ENCODE measurements around the gene SCAMP5.

SCAMP5 gene

DNA sequence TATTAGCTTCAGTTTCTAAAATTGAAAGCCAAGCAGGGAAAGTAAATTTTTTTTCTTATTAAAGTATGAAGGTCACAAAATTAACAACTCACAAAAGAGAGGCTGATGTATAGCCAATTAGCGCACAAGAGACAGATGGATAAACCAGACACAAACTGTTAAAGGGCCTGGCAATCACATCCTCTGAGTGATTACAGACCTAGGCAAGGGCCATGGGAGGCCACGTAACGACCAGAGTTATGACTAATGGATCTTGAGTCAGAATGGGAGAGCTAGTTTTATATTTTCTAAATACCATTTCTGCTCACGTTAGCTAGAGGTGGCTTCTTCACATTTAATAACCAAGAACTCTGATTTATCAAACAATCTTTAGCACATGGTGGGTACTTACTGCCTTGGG, 17.8 kb upstream of the SCAMP5 start:
- no peak for DNase-seq

- DNase-seq, result no peak
These were observed 17.3 kb upstream of the SCAMP5 start for GRCh38 chr15:74978077-74978476.

DNA sequence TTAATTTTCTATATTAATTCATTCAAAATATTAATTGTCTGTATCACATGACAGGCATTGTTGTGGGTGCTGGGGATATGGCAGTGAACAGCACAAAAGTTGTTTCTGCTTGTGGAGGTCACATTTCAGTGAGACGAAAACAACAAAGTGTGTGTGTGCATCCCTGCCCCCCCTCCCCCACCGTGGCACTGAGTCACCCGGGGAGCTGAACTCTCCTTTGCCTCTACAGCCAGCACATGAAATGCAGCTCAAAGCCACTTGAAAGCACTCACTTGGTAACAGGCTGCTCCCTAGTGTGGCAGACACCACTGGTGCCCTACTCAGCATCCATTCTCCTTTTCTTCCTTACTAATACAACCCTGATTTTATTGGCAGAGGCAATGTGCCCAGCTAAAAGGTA, 16.9 kb upstream of the SCAMP5 start:
- DNase-seq, result no peak

GRCh38 chr15:74982183-74982582, 13.2 kb upstream of the SCAMP5 start:
- DNase-seq, result no peak

DNA sequence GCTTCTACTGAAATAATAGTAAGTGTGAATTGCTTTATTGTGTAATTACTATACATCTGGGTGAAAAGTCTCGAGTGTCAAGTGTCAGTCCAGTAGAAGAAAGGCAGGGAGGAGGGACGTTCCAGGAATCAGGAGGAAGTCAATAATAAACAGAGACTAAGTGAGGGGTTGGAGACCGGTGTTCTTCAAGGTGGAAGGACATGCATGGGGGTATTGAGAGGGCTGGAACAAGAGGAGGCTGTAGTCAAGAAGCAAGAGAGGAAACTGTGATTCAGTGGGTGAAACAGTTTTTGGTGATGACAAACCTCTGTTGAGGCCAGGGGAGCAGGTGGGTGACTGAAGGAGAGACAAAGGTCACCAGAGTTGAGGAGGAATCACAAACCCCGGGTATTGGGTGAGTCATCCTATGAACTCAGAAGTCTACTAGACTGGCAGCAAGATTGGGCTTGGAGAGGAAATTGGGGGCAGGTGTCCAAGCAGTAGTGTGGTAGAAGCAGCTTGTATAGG, 11.6 kb upstream of the SCAMP5 start:
- DNase-seq, result no peak

DNA sequence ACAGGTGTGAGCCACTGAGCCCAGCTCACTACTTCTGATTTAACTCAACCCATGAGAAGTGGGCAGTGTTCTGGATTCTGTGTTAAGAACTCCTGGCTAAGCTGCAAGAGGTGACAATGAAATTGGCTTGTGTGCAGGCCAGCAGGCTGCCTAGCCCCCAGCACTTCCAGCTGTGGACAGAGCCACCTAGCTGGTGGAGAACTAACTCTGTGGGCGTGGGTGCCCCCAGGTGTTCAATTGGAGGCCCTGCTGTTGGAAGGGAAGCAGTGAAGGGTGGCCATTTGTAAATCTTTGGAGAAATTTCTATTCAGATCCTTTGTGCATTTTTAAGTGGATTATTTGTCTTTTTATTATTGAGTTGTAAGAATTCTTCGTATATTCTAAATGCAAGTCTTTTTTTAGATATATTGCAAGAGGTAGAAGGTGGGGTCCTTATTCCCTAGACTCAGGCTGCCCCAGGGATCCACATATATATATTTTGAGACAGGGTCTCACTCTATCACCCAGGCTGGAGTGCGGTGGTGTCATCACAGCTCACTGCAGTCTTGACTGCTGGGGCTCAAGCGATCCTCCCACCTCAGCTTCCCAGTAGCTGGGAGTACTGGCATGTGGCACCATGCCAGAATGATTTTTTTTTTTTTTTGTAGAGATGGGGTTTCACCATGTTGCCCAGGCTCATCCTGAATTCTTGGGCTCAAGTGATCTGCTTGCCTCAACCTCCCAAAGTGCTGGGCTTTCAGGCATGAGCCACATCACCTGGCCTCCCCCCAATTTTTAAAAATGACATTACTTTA, 7.2 kb upstream of the SCAMP5 start:
- peak; percentile 50 to 73 for DNase-seq

- DNase-seq, result no peak
These were observed 5.8 kb upstream of the SCAMP5 start for GRCh38 chr15:74989527-74989926.

DNA sequence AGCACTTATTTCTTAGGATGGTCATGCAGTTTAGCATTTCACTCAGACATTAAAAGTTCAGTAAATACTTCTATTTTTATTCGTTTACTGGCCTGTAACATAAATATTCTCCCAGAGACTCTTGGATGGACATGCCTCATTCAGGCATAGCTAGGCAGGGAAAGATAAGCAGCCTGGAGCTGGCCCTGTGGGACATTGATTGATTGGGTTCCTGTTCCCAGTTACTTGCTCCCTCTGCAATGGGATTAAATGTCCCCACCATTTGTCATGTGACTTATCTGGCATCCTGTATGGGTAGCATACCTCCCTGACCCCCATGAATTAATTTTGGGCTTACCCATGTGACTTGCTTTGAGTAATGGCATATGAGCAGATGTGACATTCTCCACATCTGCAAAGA, 2.7 kb upstream of the SCAMP5 start:
- no peak for DNase-seq

DNA sequence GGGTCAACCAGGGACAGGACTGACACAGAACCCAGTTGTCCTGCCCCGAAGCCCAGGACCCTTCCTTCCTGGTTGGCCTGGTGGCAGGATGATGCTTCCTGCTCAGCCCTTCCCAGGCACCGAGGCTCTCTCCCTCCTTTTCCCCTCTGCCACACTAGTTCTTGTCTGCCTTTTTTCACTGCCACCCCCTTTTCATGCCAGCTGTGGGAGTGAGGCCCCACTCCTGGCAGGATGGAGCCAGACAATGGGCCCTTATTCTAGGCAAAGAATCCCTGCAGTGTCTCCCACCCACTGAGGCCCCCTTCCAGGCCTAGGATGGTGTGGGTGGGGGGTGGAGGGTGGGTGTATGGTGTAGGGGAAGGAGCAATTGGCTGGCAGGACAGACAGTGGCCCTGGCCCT, 1.1 kb upstream of the SCAMP5 start:
- DNase-seq, result peak in 1 of 2 experiments; percentile 43

GRCh38 chr15:74994685-74995084, 678 bp upstream of the SCAMP5 start:
- no peak for DNase-seq

DNA sequence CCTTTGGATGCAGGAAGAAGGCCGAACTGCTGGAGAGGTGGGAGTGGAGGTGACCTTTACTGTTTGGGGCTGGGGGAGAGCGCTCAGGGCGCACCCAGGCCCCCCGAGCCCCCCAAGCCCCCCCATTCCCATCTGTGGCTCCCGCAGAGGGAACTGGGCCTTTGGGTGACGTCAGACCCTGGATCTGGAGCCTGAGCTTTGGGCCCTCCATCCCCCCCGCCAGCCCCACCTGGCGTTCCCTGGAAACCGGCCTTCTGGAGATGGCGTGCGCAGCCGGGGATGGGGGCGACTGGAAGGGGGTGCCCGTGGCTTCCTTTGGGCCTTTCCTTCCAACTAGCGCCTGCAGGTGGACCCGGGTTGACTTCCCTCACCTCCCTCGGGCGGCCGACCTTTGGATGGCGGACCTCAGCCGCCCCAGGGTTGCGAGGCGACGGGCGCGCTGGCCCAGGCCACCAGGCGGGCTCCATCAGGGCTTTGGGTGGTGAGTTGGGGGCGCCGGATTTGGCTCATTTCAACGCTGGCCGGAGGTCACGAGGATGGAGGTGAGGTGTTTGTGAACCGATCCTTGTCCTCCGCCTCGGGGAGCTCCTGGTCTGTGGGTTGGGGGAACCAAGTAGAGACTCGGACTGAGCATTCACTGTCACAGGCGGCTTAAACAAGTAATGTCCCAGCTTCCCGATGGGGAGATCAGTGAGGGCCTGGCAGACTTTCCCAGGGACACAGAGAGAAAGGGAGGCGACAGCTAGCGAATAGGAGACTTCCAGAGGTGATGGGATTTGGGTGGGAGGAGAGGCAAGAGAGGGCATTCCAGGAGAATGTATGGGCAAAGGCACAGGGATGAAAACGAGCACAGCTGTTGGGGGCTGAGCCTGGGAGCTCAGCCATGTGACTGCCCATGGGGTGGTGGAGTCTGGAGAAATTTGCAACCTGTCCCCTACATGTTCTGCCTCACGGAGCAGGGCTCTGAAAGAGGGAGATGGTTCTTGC, 709 bp downstream of the SCAMP5 start:
- peak; percentile 76 to 85 for DNase-seq

- peak in 1 of 2 experiments; percentile 13 for DNase-seq
These were observed 1.8 kb downstream of the SCAMP5 start for GRCh38 chr15:74997141-74997540.

- DNase-seq, result no peak
These were observed 2.2 kb downstream of the SCAMP5 start for GRCh38 chr15:74997543-74997942.

DNA sequence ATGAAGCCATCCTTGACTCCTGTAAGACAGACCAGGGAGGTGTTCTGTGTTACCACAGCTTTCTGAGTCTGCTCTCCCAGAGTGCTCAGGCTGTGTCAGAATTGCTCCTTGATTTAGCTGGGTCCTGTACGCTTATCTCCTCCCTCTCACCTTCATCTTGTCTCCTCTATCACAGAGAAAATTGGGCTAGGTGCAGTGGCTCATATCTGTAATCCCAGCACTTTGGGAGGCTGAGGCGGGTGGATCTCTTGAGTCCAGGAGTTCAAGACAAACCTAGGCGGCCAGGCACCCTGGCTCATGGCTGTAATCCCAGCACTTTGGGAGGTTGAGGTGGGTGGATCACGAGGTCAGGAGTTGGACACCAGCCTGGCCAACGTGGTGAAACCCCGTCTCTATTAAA, 5.9 kb downstream of the SCAMP5 start:
- no peak for DNase-seq

DNA sequence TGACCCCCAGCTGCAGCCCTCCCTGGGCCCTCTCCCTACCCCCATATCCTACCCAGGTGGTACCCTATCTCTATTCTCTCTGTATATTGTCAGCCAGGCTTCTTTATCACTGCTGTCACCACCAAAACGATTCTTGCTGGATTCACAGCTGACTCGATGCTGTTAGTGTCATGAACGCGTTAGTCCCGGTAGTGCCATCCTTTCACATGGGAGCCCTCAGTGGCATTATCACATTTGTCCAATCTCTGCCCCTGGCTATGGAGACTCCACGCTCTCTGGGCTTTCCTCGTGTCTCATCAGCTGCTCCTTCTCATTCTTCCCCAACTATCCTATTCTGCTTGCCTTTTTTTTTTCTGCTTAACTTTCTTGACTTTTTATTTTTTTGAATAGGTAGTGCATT, 7.0 kb downstream of the SCAMP5 start:
- no peak for DNase-seq

GRCh38 chr15:75007216-75007615, 11.9 kb downstream of the SCAMP5 start:
- no peak for DNase-seq

DNA sequence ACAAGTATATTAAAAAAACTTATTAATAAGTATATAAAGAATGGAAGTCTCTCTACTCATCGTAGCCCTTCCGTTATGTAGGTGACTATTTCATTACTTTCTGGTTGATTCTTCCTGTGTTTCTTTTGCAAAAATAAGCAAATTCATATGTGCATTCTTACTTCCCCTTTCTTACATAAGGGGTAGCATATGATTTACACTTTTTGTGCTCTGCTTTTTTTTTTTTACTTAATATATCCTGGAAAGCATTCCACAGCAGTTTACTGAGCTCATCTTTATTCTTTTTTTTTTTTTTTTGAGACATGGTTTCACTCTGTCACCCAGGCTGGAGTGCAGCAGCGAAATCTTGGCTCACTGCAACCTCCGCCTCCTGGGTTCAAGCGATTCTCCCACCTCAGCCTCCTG, 12.9 kb downstream of the SCAMP5 start:
- no peak for DNase-seq

DNA sequence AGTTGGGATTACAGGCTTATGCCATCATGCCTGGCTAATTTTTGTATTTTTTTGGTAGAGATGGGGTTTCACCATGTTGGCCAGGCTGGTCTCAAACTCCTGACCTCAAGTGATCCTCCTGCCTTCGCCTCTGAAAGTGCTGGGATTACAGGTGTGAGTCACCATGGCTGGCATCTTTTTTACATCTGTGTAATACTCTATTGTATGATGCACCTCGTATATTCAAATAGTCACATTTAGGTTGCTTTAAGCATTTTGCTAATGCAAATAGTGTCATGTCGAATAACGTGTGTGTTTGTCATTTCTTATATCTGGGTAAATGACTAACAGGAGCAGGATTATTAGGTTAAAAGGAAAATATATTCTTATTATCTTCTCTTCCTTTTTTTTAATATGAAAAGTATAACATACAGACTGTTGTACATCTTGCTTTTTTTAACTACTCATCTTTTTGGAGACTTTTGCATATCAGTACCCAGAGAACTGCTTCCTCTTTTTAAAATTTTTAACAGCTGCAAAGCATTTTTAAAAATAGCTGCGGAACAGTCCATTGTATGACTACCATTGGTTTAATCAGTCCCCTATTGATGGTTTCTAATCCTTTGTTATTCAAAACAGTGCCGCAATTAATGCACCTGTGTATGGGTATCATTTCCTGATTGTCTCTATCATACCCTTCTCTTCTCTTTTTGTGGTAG, 13.4 kb downstream of the SCAMP5 start:
- DNase-seq, result no peak

GRCh38 chr15:75016431-75016830, 21.1 kb downstream of the SCAMP5 start:
- DNase-seq, result no peak

DNA sequence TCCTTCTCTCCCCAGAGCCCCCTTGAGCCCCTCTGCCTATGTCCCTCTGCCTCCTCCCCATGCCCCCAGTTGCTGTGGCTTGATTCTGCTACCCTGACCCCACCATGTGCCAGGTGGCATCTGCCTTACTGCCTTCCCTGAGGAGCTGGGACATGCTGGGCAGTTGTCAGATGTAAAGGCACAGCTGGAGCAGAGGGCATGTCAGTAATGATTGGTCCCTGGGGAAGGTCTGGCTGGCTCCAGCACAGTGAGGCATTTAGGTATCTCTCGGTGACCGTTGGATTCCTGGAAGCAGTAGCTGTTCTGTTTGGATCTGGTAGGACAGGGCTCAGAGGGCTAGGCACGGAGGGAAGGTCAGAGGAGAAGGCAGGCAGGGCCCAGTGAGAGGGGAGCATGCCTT, 24.6 kb downstream of the SCAMP5 start:
- no peak for DNase-seq

DNA sequence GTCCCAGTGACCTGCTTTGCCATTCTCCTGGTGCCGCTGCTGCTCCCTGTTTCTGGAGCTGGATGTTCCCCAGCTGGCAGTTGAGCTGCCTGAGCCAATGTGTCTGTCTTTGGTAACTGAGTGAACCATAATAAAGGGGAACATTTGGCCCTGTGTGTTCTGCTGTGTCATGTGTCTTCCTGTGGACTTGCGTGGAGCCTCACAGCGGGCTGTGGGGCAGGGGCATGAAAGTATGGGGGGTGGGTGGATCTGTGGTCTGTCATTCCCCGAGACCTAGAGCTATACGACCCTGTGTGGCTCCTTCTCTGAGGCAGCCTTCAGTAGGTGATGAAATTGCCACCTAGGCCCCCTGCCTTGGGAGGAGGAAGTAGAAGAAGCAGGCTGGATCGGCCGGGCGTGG, 26.0 kb downstream of the SCAMP5 start:
- no peak for DNase-seq

GRCh38 chr15:75022783-75023180, 27.4 kb downstream of the SCAMP5 start:
- DNase-seq, result no peak

All from NCI-H2081 (cell line).